Dermis blood vessel endothelial cell (primary cell): Measurements from ENCODE around the gene SLC22A23. TPM values are rescaled to one million over a fixed set of nuclear protein-coding genes. Genes with fewer than 3 reads are reported as not detected.
"Not testable (repeated sequence)": the region's sequence is repeated elsewhere in the genome, so short reads cannot be mapped to it uniquely, and the experiment has no call there.

Experiments used
- DNase-seq: peaks from one replicate; pipeline ENCODE4 v3.0.0; 2010
- total RNA-seq: library from RNA; depleted of rRNA; stranded (reverse); fragments of >200 nt; gene quantifications from 2 replicates; pipeline ENCODE4 v1.2.3, GENCODE V29; 2014

The SLC22A23 gene
- total RNA-seq, 1 donor from 2014 or later, result 58.5 TPM

DNA sequence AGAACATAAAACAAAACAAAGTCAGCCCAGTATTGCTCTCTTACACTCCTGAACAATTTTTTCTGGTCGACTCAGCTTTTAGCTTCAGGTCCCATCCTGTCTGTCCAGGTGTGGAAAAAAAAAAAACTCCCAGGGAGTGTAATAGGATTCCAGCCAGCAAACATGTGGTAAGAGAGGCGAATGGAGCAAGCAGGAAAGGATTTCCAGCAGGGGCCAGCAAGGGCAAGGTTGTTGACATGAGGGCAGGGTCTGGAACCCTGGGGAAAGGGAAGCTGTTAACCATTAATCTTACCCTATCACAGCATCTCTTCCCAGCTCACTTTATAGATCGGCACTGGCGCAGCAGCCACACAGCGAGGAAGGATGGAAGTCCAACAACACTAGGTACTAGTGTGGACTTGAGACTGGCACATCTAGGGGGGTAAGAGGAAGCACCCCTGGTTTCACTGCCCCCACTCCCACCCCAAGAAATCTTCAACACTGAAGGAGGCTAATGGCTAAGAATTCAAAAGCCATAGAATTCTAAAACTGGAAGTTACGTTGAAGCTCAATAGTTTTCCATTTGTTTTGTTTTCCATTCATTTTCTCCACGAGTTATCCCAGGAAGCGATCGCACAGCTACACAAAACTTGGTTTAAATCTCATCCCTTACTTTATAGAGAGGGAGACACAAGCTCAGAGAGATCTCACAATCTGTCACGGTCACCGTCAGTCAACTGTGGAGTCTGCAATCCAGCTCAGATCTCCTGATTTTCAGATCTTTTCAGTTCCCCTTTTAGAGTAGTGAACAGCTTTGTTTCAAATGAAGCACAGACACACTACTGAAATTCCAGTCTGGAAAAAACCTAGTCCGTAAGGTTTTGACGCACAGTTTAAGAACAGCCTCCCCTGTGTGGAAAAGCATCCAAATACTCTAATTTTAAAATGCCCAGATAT lies 53.3 kb downstream of the SLC22A23 start:
- DNase-seq, result no peak

DNA sequence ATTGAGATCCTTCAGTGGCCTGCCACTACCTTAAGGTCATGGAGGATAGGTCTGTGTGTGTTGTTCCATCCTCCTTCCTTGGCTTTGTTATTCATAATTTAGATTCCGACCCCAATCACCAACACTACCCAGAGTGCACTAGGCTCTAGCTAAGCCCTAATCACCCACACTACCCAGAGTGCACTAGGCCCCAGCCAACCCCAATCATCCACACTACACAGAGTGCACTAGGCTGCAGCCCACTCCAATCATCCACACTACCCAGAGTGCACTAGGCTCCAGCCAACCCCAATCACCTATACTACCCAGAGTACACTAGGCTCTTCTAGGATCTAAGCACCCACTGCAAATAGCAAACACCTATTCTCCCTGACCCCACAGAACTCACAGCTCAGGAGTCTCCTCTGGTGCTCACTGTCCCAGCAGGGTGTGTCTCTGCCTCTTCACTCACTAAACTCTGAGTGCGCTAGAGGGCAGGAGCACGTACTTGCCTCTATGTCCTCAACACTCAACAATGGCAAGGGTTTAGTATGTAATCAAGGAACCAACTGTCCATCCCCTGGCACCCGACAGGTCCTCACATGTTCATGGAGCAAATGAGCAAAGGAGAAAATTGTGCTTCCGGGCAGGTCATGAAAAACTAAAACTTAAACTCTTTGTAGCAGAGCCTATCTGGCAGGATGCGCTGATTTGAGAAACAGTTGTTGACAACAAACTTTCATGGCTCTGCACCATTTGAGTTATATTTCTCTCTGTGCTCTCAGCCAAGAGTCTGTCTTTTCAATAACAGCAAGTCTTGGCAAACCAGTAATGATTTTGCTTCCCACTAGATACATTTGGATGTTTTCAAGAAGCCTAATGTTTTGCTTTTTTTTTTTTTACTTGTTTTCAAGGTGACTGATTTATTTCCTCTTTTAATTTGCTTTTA lies 54.3 kb downstream of the SLC22A23 start:
- no peak for DNase-seq

DNA sequence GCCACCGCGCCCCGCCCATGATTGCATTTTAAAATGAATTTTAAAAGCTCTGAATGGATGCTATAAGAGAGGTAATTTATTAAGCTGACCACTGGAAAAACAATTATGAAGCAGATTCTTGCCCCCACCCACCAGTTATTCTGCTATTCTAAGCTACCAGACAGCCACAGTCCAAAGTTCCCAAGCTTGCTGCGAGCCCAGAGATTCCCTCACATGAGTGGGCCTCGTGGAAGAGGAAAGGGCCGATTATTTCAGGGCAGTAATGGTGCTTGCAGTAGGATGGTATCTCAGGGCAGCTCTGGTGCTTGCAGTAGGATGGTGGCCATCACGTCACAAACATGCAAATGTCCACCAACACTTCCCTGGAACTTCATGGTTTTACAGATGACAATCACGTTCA lies 56.7 kb downstream of the SLC22A23 start:
- no peak for DNase-seq

DNA sequence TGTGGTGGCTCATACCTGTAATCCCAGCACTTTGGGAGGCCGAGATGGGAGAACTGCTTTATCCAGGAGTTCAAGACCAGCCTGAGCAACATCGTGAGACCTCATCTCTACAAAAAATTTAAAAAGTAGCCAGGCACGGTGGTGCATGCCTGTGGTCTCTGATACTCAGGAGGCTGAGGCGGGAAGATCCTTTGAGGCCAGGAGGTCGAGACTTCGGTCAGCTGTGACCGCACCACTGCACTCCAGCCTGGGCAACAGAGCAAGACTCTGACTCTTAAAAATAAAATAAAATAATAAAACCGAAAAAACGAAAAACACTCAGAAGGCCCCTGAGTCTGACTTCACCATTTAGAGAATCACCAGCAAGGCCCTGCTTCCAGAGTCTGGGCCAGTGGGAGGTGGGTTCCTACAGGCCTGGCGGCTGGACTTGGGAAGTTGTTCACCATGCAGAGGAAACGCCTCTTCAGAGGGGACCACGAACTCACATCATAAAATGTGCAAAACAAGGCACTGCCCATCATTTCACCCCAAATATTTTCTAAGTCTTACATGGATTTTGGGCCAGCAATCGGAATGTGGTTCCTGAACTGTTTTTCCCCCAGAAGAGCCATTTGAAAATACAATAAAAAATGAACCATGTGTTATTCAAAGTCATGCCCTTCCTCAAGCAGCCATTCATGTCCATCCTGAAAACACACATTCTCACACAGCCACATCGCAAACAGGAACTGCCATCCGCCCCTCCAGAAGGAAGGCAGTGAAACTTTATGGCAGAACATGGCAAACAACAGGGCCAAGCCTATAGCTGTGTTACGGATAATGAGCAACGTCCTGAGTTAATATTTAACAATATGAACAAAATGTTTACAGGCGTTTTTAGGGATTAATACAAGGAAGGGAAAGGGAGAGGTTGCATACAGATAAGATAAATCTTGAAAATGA lies 57.8 kb downstream of the SLC22A23 start:
- no peak for DNase-seq

DNA sequence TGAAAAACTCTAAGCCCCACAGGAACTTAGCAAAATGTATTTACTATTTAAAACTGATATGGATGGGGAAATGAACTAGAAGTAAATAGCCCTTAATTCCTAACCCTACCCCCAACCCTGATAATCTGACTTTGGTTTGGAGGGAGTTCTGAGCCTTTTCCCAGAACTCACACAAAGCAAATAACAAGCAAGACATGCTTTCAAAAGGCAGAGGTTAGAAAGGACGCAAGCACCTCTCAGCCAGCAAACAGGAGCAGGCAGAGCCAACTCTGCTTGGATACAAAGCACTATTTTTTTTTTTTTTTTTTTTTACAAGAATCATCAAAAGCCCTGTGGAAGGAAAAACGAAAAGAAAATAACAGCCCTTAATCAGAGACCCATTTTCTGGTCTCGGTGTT lies 58.7 kb downstream of the SLC22A23 start:
- DNase-seq, result no peak

DNA sequence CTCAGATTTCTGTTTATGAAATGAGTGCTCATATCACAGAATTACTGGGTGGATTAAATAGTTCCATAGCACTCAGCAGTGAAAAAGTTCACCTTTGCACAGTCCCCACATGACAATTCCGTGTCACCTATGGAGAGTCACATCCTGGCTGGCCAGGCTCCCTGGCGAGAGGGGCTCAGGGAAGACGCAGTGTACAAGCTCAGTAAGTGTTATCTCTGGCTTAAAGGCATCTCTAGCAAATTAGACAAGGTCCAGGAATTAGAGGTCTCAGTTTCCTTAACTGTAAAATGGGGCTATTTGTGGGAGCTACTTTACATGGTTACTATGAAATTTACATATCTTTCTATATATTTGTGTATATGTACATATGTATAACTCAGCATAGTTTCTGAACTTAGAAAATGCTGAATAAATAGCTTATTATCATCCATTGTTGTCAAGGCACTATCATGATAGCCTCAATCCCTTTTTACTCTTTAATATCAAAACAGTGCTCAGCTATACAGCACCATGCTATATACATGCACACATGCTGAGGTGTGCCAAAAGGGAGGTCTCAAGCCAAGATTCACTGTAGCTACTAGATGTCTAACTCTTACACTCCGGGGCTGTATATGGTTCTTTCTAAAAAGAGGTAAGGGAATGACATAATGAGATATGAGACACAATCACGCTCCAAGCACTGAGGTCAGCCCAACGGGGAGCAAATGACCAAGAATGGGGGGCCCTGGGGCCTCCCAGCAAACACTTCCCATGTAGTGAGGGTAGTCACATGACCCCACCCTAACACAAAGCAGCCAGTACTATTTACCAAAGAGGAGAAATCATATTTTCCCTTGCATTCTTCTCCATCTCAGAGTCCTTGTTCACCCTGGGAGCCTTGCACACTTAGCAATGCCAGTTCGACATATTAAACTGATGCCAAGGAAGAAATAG lies 59.4 kb downstream of the SLC22A23 start:
- no peak for DNase-seq

DNA sequence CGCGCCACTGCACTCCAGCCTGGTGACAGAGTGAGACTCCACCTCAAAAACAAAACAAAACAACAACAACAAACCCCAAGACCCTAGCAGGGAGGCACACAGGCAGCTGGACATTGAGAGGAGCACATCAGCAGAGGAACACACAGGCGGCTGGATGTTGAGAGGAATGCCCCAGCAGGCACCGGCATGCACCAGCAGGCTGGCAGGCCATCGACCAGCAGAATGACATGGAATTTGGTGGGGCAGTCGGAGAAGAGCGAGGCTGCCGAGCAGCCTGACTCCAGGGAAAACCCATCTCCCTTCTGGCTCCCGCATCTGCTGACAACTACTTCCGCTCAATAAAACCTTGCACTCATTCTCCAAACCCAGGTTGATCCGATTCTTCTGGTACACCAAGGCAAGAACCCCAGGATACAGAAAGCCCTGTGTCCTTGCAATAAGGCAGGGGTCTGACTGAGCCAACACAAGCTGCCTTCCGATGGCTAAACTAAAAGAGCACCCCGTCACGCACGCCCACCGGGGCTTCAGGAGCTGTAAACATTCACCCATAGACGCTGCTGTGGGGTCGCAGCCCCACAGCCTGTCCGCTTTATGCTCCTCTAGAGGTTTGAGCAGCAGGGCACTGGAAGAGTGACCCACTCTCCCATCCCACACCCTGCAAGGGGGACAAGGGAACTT lies 60.2 kb downstream of the SLC22A23 start:
- no peak for DNase-seq

DNA sequence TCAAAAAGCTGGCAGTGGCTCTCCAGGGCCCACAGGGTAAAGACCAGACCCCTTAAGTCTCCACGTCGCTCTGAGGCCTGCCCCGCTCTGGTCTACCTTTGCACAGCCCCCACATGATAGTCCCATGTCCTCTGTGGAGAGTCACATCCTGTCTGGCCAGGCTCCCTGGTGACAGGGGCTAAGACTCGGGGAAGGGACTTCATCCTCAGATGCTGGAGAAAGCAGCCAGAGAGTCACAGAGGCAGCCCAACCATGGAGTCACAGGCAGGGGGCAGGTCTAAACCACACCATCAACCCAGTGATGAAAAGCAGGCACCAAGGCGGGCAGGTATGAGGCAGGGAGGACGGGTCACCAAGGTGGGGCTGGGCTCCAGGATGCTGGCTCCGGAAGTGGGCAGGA lies 62.2 kb downstream of the SLC22A23 start:
- DNase-seq, result no peak

DNA sequence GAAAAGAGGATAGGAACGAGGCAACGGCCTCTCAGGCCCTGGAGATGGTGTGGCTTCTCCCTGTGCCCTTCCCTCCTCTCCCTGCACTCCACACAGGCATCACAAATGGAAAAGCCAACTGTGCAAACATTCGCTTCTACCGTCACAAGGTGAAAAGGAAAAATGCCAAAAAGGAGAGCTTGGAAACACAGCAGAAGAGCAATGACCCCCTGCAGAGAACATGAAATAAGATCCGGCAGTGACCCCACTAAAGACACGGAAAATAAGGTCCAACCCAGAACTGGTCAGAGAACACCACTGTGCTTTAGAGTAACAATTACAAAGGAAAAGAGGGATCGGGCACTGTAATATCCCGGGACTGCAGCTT lies 63.0 kb downstream of the SLC22A23 start:
- no peak for DNase-seq

DNA sequence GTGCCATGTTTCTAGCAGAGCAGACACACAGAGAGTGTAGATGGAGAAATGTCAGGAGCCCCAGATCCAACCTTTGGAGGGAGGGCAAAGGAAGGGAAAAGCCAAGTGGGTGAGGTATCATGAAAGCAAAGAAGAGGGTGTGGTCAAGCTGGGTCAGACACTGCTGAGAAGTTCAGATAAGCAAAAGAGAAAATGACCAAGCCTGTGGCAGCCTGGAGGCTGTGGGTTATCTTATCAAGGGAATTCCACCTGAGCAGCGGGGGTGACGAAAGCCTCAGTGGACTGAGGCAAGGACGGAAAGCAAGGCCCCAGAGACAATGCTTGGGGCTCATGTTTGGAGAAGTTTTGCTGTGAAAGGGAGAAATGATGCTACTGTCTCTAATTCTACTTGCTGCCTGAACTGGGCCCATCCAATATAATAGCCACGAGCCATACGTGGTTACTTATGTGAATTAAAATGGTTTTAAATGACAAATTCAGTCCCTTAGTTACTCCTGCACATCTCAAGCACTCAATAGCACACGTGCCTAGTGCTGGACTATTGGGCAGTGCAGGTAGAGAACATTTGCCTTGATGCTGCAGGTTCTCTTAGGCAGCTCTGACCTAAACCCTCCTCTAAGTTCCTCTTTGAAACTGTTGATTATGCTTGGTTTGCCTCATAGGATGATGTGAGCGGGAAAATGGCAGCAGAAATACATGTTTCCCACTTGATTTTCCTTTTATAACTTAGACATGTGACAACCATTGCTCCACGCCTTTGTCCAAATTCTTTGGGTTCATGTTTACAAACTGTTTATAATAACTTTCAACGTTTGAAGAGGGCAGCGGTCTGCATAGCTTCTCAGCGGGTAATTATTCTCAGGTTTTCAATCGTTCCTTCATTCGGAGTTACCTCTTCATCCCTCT lies 63.7 kb downstream of the SLC22A23 start:
- DNase-seq, result no peak

DNA sequence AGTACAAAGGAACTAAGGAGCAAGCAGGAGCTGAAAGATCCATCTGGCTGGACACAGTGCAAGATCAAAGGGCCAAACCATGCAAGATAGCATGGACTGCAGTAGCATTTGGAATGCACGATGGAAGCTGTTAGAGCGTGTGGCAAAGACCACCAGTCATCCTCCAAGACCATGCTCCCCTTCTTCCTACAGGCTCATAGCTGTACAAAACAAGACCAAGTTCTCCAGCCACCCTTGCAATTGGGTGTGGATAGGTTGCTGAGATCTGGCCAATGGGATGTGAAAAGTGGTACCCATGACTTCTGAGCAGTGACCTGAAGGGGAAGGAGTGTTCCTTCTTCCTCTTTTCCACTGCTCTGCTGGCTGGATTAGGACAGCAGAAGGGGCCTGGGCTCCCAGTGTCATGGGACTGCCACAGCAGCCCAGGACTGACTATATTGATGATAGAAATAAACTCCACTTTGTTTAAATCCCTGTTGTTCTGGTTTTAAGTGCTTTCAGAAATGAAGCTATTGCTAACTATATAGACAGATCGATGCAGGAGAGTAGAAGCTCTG lies 64.9 kb downstream of the SLC22A23 start:
- no peak for DNase-seq

DNA sequence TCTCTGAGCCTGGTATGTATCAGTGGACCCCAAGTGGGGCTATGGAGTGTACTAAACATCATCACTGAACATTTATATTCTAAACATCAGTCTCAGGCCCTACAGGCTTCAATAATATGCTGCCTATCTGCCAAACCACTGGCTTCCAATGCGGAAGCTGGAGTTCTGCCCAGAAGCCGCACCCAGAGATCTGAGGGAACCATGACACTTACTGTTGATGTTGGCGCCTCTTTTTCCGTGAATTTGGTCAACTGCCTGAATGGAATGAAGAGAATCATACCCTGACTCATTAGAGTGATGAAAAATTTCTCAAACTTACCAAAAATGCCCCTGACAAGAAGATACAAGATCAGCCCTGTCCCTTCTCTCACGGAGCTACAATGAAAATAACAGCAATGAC lies 66.2 kb downstream of the SLC22A23 start:
- DNase-seq, result peak; percentile 55

DNA sequence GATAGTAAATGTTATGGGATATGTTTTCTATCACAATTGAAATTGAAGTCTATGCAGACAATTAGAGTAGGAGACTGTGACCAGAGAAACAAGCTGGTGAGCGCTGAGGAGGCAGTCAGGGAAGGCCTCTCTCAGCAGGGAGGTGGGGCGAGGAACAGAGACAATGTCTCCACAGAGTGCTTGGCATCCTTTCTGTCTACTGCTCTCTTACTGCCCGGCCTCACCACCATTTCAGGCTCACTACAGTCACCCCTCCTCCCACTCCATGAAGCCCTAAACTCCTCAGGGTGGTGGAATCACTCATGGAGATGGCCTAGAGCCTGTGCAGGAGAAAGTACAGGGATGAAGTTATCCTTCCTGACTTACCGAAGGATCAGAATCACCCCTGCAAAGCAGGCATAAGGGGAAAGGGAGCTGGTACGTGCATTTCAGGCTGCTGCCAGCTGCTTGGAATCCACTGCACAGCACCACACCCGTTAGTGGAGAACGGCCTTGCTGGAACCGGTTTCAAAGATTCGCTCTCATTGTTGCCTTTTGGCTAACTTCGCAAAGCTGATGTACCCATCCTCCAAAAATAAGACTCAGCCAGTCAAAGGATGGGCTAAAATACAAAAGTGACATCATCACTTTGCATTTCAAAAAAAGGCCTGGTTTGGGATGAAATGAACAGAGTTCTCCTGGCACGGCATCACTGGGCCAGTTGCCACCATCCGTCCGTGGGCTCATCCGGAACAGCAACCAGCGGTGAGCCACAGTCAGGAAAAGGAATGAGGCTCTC lies 67.3 kb downstream of the SLC22A23 start:
- peak; percentile 57 for DNase-seq

DNA sequence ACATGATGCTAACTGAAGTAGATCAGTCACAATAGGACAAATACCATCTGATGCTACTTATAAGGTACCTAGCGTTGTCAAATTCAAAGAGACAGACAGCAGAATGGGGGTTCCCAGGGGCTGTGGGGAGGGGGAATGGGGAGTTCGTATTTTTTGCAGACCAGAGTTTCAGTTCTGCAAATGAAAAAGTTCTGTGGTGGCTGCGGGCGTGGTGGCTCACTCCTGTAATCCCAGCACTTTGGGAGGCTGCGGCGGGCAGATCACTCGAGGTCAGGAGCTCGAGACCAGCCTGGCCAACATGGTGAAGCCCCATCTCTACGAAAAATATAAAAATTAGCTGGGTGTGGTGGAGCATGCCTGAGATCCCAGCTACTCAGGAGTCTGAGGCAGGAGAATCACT lies 68.1 kb downstream of the SLC22A23 start:
- no peak for DNase-seq

DNA sequence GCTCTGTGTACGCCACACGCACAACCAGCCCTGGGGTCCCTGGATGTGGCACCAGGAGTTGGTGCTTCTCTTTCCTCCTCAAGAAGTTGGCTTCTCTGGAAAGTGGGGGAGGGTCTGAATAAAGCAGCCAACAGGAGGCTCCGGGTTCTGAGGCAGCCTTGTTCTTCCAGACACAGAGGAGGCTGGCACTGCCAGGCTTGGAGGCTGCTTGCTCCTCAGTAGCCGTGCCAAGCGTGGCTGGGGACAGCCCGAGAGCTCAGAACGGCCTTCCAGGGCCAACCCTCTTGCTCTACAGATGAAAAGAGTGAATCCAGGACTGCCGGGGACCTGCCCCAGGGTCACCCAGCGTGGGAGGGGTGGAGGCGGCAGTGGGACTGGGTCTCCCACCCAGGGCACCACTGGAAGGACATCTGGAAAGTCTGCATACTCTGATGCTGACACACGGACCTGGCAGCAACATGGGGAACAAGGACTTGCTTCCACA lies 70.4 kb downstream of the SLC22A23 start:
- DNase-seq, result no peak

DNA sequence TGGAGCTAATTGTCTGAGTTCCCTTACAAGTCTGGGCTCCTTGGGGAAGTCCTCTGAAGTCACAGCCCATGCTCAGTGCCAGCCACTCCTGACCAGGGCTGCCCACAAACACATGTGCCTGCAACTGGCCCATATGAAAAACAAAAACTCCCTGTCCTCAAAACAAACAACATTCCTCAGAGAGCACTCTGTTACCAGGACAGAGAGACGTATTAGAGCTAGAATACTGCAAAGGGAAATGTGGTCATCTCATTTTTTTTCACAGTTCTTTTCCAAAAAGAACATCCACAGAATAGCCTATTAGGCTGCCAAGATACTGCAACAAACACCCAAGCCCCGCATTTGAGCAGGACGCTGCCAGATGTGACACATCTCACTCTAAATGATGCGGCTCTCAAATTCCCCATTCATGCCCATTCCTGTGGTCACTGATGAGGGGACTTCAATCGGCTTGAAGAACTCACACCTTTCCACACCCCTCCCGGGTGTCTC lies 71.1 kb downstream of the SLC22A23 start:
- peak; percentile 23 for DNase-seq

DNA sequence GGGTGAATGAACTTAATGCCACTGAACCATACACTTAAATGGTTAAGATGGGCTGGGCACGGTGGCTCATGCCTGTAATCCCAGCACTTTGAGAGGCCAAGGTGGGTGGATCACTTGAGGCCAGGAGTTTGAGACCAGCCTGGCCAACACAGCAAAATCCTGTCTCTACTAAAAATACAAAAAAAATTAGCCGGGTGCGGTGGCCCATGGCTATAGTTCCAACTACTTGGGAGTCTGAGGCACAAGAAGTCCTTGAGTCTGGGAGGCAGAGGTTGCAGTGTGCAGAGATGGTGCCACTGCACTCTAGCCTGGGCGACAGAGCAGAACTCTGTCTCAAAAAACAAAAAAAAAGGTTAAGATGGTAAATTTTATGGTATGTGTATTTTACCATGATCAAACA lies 71.7 kb downstream of the SLC22A23 start:
- not testable (repeated sequence) for DNase-seq
